ENCODE data around the gene NR2E3. TPM values are rescaled to one million over a fixed set of nuclear protein-coding genes. Genes with fewer than 3 reads are reported as not detected.

The NR2E3 gene
- total RNA-seq, 1 donor from 2014 or later: not detected

DNA sequence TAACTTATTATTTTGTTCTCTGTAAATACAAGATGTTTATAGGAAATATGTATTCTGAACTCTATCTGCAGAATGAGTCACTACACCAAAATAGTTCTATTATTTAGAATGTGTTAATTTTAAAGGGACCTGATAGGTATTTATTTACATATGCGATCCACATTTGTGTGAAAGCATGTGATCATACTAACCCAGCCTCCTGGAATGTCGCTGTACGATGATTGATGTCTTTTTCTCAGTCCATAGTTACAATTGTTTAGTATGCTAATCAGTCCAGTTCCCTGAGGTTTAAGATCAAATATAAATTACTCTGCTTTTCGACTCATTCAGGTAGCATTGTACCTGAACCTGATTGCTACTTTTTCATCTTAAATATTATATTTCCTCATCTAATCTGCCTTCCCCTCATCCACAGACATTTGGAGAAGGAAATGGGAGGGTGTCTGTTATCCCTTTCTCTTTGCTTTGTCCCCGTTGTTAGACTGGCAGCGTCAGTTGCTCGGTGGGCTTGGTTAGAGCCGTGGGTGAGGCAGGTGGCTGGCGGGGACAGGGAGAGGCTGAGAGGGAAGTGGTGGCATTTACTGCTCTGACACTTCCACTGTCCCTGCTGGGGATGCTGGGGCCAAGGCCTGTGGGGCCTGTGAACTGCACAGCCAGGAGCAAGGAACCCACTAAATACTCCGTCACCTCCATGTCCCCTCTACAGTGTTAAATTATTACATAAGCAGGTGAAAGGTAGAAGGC is 27.8 kb upstream of the NR2E3 start:
- TF ChIP-seq, protein P1, sequence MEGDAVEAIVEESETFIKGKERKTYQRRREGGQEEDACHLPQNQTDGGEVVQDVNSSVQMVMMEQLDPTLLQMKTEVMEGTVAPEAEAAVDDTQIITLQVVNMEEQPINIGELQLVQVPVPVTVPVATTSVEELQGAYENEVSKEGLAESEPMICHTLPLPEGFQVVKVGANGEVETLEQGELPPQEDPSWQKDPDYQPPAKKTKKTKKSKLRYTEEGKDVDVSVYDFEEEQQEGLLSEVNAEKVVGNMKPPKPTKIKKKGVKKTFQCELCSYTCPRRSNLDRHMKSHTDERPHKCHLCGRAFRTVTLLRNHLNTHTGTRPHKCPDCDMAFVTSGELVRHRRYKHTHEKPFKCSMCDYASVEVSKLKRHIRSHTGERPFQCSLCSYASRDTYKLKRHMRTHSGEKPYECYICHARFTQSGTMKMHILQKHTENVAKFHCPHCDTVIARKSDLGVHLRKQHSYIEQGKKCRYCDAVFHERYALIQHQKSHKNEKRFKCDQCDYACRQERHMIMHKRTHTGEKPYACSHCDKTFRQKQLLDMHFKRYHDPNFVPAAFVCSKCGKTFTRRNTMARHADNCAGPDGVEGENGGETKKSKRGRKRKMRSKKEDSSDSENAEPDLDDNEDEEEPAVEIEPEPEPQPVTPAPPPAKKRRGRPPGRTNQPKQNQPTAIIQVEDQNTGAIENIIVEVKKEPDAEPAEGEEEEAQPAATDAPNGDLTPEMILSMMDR (IDR thresholded peaks at IDR 0.05; ENCODE audit: insufficient read depth, low read depth, low read length): no peak
- TF ChIP-seq EZH2 (IDR thresholded peaks at IDR 0.05; ENCODE audit: insufficient read depth, low read length): no peak
- Histone ChIP-seq H3K4me1 (ENCODE audit: insufficient read depth, low read length) (peaks cover 16% of the 10 kb centered on the region), H3K4me3 (ENCODE audit: insufficient read depth, low read depth, low read length) (no peak overlapping the region), H3K9ac (ENCODE audit: low read length) (no peak overlapping the region), H3K9me3 (ENCODE audit: insufficient read depth, low read depth, low read length) (no peaks in the 10 kb centered on the region), H3K36me3 (ENCODE audit: insufficient read depth, low read length) (no peaks in the 10 kb centered on the region), H4K20me1 (ENCODE audit: insufficient read depth, low read length) (no peaks in the 10 kb centered on the region), H3K4me2 (ENCODE audit: low read length) (no peak overlapping the region), H3K79me2 (ENCODE audit: insufficient read depth, low read length) (no peaks in the 10 kb centered on the region), H3K27ac (ENCODE audit: low read depth, low read length) (no peak overlapping the region), H2AFZ (ENCODE audit: low read depth, low read length) (no peak overlapping the region), H3K27me3 (ENCODE audit: insufficient read depth, low read length) (no peaks in the 10 kb centered on the region)
- no peak for FAIRE-seq
- no peaks in the 10 kb centered on the region for H3K27me3 Mint-ChIP-seq (ENCODE audit: low read depth, unreplicated experiment)
- H3K4me3 Mint-ChIP-seq (ENCODE audit: unreplicated experiment): no peak overlapping the region
- no peak overlapping the region for H3K27ac Mint-ChIP-seq (ENCODE audit: unreplicated experiment)
- no peaks in the 10 kb centered on the region for H3K9me3 Mint-ChIP-seq (ENCODE audit: unreplicated experiment)
- H3K36me3 Mint-ChIP-seq (ENCODE audit: low read depth, unreplicated experiment): no peaks in the 10 kb centered on the region
- no peak for DNase-seq (ENCODE audit: low read depth)
- H3K4me1 Mint-ChIP-seq (ENCODE audit: low read depth, unreplicated experiment): peaks cover 23% of the 10 kb centered on the region

DNA sequence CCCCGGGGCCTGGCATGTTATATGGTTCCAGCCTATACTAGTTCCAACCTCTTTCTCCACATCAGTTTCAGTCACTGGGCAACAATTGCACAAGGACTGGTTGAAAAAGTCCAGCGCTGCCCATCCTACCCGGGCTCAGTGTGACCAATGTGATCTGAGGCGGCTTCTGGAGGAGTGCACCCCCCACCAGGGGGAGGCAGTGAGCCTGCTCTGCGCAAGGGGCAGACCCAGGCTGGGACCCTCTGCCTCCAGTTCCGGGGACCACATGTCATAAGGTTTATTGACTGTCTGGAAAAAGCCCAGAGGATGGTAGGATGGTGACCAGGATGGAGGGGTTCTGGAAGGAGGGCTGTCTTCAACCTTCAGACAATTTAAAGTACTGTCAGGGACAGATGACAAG is 25.6 kb upstream of the NR2E3 start:
- no peaks in the 10 kb centered on the region for H3K9me3 ChIP-seq (ENCODE audit: insufficient read depth, low read depth, low read length)
- no peaks in the 10 kb centered on the region for H3K36me3 Mint-ChIP-seq (ENCODE audit: low read depth, unreplicated experiment)
- H3K4me3 ChIP-seq (ENCODE audit: insufficient read depth, low read depth, low read length): no peak overlapping the region
- H3K4me2 ChIP-seq (ENCODE audit: low read length): no peak overlapping the region
- H3K9ac ChIP-seq (ENCODE audit: low read length): no peak overlapping the region
- no peak overlapping the region for H3K4me3 Mint-ChIP-seq (ENCODE audit: unreplicated experiment)
- no peaks in the 10 kb centered on the region for H4K20me1 ChIP-seq (ENCODE audit: insufficient read depth, low read length)
- TF ChIP-seq, protein P1 (IDR thresholded peaks at IDR 0.05; ENCODE audit: insufficient read depth, low read depth, low read length): peak; percentile 9
- no peak for TF ChIP-seq EZH2 (IDR thresholded peaks at IDR 0.05; ENCODE audit: insufficient read depth, low read length)
- no peak overlapping the region for H3K27ac Mint-ChIP-seq (ENCODE audit: unreplicated experiment)
- no peak overlapping the region for H2AFZ ChIP-seq (ENCODE audit: low read depth, low read length)
- DNase-seq (ENCODE audit: low read depth) (no peak), FAIRE-seq (no peak)
- no peaks in the 10 kb centered on the region for H3K27me3 ChIP-seq (ENCODE audit: insufficient read depth, low read length)
- no peak overlapping the region for H3K27ac ChIP-seq (ENCODE audit: low read depth, low read length)
- H3K36me3 ChIP-seq (ENCODE audit: insufficient read depth, low read length): no peaks in the 10 kb centered on the region
- no peaks in the 10 kb centered on the region for H3K79me2 ChIP-seq (ENCODE audit: insufficient read depth, low read length)
- H3K9me3 Mint-ChIP-seq (ENCODE audit: unreplicated experiment): no peaks in the 10 kb centered on the region
- H3K4me1 Mint-ChIP-seq (ENCODE audit: low read depth, unreplicated experiment): peaks cover 19% of the 10 kb centered on the region
- H3K4me1 ChIP-seq (ENCODE audit: insufficient read depth, low read length): peaks cover 17% of the 10 kb centered on the region
- peaks cover 3% of the 10 kb centered on the region for H3K27me3 Mint-ChIP-seq (ENCODE audit: low read depth, unreplicated experiment)

DNA sequence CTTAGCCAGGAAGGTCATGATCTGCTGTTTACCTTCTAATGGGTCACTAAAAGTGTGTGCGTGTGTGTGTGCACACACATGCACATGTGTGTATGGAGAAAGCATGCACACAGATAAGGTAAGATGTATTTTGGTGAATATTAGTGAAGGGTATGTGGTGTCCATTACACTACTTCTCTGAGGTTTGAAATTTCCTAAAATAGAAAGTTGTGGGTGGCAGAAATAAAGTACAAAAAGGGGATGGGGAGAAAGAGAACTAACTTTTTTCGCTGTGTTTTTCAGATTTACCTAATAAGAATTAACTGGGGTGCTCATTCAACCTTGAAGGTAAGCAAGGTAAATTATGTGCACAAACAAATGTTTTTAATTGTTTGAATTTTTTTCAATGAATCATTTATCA is 24.4 kb upstream of the NR2E3 start:
- H3K4me2 ChIP-seq (ENCODE audit: low read length): no peak overlapping the region

More for the DNA sequence above, 24.4 kb upstream of the NR2E3 start:
- Histone ChIP-seq H3K4me1 (ENCODE audit: insufficient read depth, low read length) (peaks cover 18% of the 10 kb centered on the region), H3K79me2 (ENCODE audit: insufficient read depth, low read length) (no peaks in the 10 kb centered on the region), H2AFZ (ENCODE audit: low read depth, low read length) (no peak overlapping the region), H4K20me1 (ENCODE audit: insufficient read depth, low read length) (no peaks in the 10 kb centered on the region), H3K9me3 (ENCODE audit: insufficient read depth, low read depth, low read length) (no peaks in the 10 kb centered on the region), H3K27me3 (ENCODE audit: insufficient read depth, low read length) (no peaks in the 10 kb centered on the region), H3K36me3 (ENCODE audit: insufficient read depth, low read length) (no peaks in the 10 kb centered on the region), H3K4me3 (ENCODE audit: insufficient read depth, low read depth, low read length) (no peak overlapping the region), H3K9ac (ENCODE audit: low read length) (no peak overlapping the region), H3K27ac (ENCODE audit: low read depth, low read length) (no peak overlapping the region)
- Mint-ChIP-seq H3K27ac (ENCODE audit: unreplicated experiment) (no peak overlapping the region), H3K4me1 (ENCODE audit: low read depth, unreplicated experiment) (peaks cover 13% of the 10 kb centered on the region), H3K4me3 (ENCODE audit: unreplicated experiment) (no peak overlapping the region), H3K27me3 (ENCODE audit: low read depth, unreplicated experiment) (peaks cover 3% of the 10 kb centered on the region), H3K36me3 (ENCODE audit: low read depth, unreplicated experiment) (no peaks in the 10 kb centered on the region), H3K9me3 (ENCODE audit: unreplicated experiment) (no peaks in the 10 kb centered on the region)
- TF ChIP-seq, protein P1 (IDR thresholded peaks at IDR 0.05; ENCODE audit: insufficient read depth, low read depth, low read length): no peak
- TF ChIP-seq EZH2 (IDR thresholded peaks at IDR 0.05; ENCODE audit: insufficient read depth, low read length): no peak
- FAIRE-seq (no peak), DNase-seq (ENCODE audit: low read depth) (no peak)

All from astrocyte (in vitro differentiated cells and primary cell).